Measurements from ENCODE around the gene KRT74.

The KRT74 gene

DNA sequence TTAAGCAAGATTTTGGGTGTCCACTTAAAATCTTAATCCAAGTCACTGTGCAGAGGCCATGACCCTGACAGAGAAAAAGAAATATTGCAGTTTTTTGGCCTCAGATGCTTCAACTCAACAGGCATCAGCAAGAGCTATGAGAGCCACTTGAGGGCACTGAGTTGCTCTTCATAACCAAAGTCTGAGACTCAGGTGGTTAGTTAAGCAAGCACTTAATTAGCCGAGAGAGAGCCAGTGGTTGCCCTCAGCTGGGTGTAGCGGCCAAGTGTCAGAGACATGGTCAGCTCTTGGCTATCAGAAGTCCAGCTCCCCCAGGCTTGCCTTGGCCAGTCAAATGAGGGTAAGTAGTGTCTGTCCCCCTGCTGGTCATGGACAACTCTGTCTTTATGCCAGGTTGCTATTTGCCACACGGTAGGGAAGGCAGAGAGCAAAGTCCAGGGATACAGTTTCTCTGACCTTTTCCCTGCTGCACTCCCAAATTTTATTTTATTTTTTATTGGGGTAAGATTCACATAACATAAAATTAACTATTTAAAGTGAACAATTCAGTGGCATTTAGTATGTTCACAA lies 11.7 kb downstream of the KRT74 start:
- DNase-seq = no peak
- Histone ChIP-seq H3K4me3 (ENCODE audit: insufficient read depth, low read depth, low read length, poor library complexity, severe bottlenecking) (no peak overlapping the region), H3K27me3 (replicated peaks; ENCODE audit: control insufficient read depth, insufficient read depth, low read length, poor library complexity, severe bottlenecking) (no peaks in the 10 kb centered on the region), H3K9me3 (ENCODE audit: control insufficient read depth, low read length) (no peaks in the 10 kb centered on the region), H3K36me3 (ENCODE audit: control insufficient read depth, insufficient read depth, low read length) (no peaks in the 10 kb centered on the region), H3K27ac (ENCODE audit: insufficient read depth, low read length, poor library complexity, severe bottlenecking) (no peak overlapping the region), H3K4me1 (ENCODE audit: control insufficient read depth, insufficient read depth, low read length, poor library complexity, severe bottlenecking) (no peaks in the 10 kb centered on the region)

DNA sequence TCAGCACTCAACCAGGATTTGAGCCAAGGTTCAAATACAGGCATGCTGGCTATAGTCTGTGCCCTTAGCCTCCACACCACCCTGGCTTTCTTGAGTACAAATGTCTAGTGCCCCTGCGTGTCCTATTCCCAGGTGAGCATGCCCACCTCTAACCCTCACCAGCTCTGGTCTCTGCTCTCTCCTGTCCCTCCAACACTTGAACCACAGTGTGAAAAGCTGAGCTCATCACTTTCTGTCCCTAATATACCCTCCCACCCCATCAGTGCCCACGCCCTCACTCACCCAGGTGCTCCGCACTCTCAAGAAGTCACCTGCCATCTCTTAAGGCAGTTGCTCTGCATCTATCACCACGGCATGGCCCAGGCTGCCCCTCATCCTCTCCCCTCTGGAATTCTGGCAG lies 13.7 kb downstream of the KRT74 start:
- Histone ChIP-seq H3K36me3 (ENCODE audit: control insufficient read depth, insufficient read depth, low read length) (no peaks in the 10 kb centered on the region), H3K27ac (ENCODE audit: insufficient read depth, low read length, poor library complexity, severe bottlenecking) (no peak overlapping the region), H3K27me3 (replicated peaks; ENCODE audit: control insufficient read depth, insufficient read depth, low read length, poor library complexity, severe bottlenecking) (no peaks in the 10 kb centered on the region), H3K4me3 (ENCODE audit: insufficient read depth, low read depth, low read length, poor library complexity, severe bottlenecking) (no peak overlapping the region), H3K9me3 (ENCODE audit: control insufficient read depth, low read length) (no peaks in the 10 kb centered on the region), H3K4me1 (ENCODE audit: control insufficient read depth, insufficient read depth, low read length, poor library complexity, severe bottlenecking) (no peaks in the 10 kb centered on the region)
- DNase-seq = no peak

DNA sequence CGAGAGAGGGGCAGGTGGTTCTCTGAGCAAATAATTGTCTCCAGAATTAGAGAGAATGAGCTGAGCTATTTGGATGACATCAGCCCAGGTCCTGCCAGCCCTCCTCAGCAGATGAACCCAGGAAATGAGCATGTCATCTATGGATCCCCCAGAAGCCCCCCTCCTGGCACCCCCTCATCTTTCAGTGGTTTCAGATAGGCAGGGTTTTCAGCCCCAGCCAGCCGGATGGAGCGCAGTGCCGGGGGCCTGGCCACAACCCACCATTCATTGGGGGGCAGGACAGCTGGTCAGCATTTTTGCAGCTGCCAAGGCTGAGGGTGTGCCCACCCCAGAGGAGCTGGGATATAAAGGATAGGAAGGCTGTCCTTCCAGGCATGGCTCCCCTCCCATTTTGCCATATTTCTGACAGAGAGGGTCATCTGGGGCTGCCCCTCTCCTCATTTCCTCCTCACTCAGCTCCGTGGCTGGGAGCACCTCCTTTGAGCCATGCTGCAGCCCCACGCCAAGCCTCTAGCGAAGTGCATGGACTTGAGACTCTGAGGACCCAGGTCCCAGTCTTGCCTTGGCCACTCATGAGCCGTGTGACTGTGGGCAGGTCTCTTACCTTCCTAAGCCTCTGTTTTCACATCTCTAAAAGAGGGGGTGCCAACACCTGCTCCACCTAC lies 14.7 kb downstream of the KRT74 start:
- no peak overlapping the region for H3K27ac ChIP-seq (ENCODE audit: insufficient read depth, low read length, poor library complexity, severe bottlenecking)
- DNase-seq = no peak

GRCh38 chr12:52557476-52557875 lies 16.2 kb downstream of the KRT74 start:
- H3K27me3 ChIP-seq (replicated peaks; ENCODE audit: control insufficient read depth, insufficient read depth, low read length, poor library complexity, severe bottlenecking) = no peaks in the 10 kb centered on the region
- H3K27ac ChIP-seq (ENCODE audit: insufficient read depth, low read length, poor library complexity, severe bottlenecking) = no peak overlapping the region

More for the DNA sequence above, 14.7 kb downstream of the KRT74 start:
- Histone ChIP-seq H3K9me3 (ENCODE audit: control insufficient read depth, low read length) (no peaks in the 10 kb centered on the region), H3K27me3 (replicated peaks; ENCODE audit: control insufficient read depth, insufficient read depth, low read length, poor library complexity, severe bottlenecking) (no peaks in the 10 kb centered on the region), H3K36me3 (ENCODE audit: control insufficient read depth, insufficient read depth, low read length) (no peaks in the 10 kb centered on the region), H3K4me3 (ENCODE audit: insufficient read depth, low read depth, low read length, poor library complexity, severe bottlenecking) (no peak overlapping the region), H3K4me1 (ENCODE audit: control insufficient read depth, insufficient read depth, low read length, poor library complexity, severe bottlenecking) (no peaks in the 10 kb centered on the region)

DNA sequence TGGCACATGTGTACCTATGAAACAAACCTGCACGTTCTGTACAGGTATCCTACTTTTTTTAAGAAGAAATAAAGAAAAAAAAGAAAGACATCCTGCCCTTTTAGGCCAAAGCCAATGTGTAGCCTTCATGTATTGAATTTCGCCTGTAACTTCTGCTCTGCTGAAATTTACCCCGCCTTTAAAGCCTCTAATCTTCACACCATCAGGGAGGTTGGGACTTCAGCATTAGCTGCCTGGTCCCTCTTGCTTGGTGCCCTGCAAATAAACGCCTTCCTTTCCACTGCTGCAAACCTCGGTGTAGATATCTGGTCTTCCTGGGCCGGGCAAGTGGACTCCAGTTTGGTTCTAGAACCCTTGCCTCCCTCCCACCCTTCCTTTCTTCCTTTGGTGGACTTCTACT lies 18.1 kb downstream of the KRT74 start:
- no peaks in the 10 kb centered on the region for H3K4me1 ChIP-seq (ENCODE audit: control insufficient read depth, insufficient read depth, low read length, poor library complexity, severe bottlenecking)
- no peaks in the 10 kb centered on the region for H3K36me3 ChIP-seq (ENCODE audit: control insufficient read depth, insufficient read depth, low read length)
- no peak overlapping the region for H3K4me3 ChIP-seq (ENCODE audit: insufficient read depth, low read depth, low read length, poor library complexity, severe bottlenecking)
- no peak overlapping the region for H3K27ac ChIP-seq (ENCODE audit: insufficient read depth, low read length, poor library complexity, severe bottlenecking)
- H3K9me3 ChIP-seq (ENCODE audit: control insufficient read depth, low read length) = no peaks in the 10 kb centered on the region
- no peaks in the 10 kb centered on the region for H3K27me3 ChIP-seq (replicated peaks; ENCODE audit: control insufficient read depth, insufficient read depth, low read length, poor library complexity, severe bottlenecking)
- no peak for DNase-seq

More at GRCh38 chr12:52557476-52557875, 16.2 kb downstream of the KRT74 start:
- H3K4me3 ChIP-seq (ENCODE audit: insufficient read depth, low read depth, low read length, poor library complexity, severe bottlenecking) = no peak overlapping the region
- no peaks in the 10 kb centered on the region for H3K4me1 ChIP-seq (ENCODE audit: control insufficient read depth, insufficient read depth, low read length, poor library complexity, severe bottlenecking)
- H3K9me3 ChIP-seq (ENCODE audit: control insufficient read depth, low read length) = no peaks in the 10 kb centered on the region
- no peak for DNase-seq
- H3K36me3 ChIP-seq (ENCODE audit: control insufficient read depth, insufficient read depth, low read length) = no peaks in the 10 kb centered on the region

DNA sequence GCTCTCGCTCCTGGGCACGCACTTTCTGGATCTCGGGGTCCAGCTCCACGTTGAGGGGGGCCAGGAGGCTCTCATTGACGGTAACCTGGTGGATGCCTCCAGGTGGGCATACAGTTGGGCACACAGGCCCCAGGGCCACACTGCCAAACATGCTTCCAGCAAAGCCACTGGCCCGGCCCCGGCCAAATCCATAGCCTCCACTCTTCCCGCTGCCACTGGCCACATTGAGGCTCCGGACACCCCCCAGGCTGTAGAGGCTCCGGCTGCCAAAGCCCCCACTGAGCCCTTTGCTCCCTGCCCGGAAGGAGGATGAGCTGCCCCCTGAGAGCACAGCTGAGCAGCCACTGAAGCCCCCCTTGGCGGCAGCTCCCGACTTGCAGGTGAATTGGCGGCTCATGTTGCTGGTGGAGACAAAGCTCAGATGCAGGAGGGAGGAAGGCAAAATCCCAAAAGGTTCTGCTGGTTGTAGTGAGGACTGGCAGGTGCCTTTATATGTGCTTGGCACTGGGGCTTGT lies 20.9 kb downstream of the KRT74 start, which contains the start of gene KRT71:
KRT71 (minus strand) TSS at position 465 of the 515 bp plus-strand sequence; CDS start at position 397, 68 bp downstream.
- Histone ChIP-seq H3K27me3 (replicated peaks; ENCODE audit: control insufficient read depth, insufficient read depth, low read length, poor library complexity, severe bottlenecking) (no peaks in the 10 kb centered on the region), H3K27ac (ENCODE audit: insufficient read depth, low read length, poor library complexity, severe bottlenecking) (no peak within 1 kb of the TSS), H3K4me1 (ENCODE audit: control insufficient read depth, insufficient read depth, low read length, poor library complexity, severe bottlenecking) (no peaks in the 10 kb centered on the region), H3K9me3 (ENCODE audit: control insufficient read depth, low read length) (no peaks in the 10 kb centered on the region), H3K4me3 (ENCODE audit: insufficient read depth, low read depth, low read length, poor library complexity, severe bottlenecking) (no peak within 1 kb of the TSS), H3K36me3 (ENCODE audit: control insufficient read depth, insufficient read depth, low read length) (no peaks in the 10 kb centered on the region)
- no peak for DNase-seq

DNA sequence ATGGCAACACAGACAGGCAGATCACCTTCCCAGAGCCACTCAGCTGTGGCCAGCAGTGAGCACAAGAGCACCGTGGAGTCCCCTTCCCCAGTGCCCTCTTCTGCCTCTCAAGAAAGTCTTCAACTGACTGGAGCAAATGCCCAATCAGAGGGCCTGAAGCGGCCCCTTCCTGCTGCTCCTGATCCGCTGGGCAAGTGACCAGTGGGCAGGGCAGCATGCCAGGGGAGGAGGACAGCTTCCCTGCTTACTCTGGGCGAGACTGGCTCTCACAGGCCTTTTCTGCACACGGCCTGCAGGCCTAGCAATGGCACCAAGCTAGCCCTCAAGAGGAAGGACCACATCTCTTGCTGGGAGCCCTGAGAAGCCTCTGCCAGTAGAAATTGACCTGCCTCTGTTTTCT lies 21.6 kb downstream of the KRT74 start:
- H3K36me3 ChIP-seq (ENCODE audit: control insufficient read depth, insufficient read depth, low read length) = no peaks in the 10 kb centered on the region
- H3K9me3 ChIP-seq (ENCODE audit: control insufficient read depth, low read length) = no peaks in the 10 kb centered on the region
- H3K4me1 ChIP-seq (ENCODE audit: control insufficient read depth, insufficient read depth, low read length, poor library complexity, severe bottlenecking) = no peaks in the 10 kb centered on the region
- no peak for DNase-seq
- no peak overlapping the region for H3K27ac ChIP-seq (ENCODE audit: insufficient read depth, low read length, poor library complexity, severe bottlenecking)
- no peaks in the 10 kb centered on the region for H3K27me3 ChIP-seq (replicated peaks; ENCODE audit: control insufficient read depth, insufficient read depth, low read length, poor library complexity, severe bottlenecking)
- no peak overlapping the region for H3K4me3 ChIP-seq (ENCODE audit: insufficient read depth, low read depth, low read length, poor library complexity, severe bottlenecking)

DNA sequence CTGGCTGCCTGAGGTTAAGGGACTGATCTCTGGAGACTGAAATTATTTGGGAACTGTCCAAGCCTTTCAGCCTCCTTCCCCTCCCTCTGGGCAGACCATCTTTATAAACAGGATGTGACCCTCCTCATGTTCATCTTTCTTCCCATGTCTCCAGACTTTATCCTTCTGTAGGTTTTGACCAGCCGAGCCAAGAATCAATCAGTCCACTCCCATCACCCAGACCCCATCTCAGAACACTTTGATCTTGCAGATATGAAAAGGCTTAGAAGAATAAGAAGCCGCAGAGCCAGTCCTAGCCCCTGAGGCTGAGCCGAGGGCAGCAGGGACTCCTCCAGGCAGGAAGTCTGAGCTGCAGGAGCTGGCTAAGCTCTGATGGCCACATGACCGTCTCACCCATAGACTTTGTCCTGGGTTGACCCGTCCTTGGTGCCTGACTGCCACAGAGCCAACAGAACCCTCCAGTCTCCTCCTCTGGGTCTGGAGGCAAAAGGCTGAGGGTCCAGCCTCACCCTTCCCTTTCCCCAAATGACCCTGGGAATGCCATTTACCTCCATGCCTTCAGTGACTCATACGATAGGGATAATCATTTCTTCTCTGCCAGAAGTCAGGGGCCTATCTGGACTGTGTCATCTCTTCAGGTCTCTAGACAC lies 22.3 kb downstream of the KRT74 start:
- Histone ChIP-seq H3K27me3 (replicated peaks; ENCODE audit: control insufficient read depth, insufficient read depth, low read length, poor library complexity, severe bottlenecking) (no peaks in the 10 kb centered on the region), H3K36me3 (ENCODE audit: control insufficient read depth, insufficient read depth, low read length) (no peaks in the 10 kb centered on the region), H3K4me1 (ENCODE audit: control insufficient read depth, insufficient read depth, low read length, poor library complexity, severe bottlenecking) (no peaks in the 10 kb centered on the region), H3K4me3 (ENCODE audit: insufficient read depth, low read depth, low read length, poor library complexity, severe bottlenecking) (no peak overlapping the region), H3K9me3 (ENCODE audit: control insufficient read depth, low read length) (no peaks in the 10 kb centered on the region), H3K27ac (ENCODE audit: insufficient read depth, low read length, poor library complexity, severe bottlenecking) (no peak overlapping the region)
- DNase-seq = no peak

- no peak overlapping the region for H3K4me3 ChIP-seq (ENCODE audit: insufficient read depth, low read depth, low read length, poor library complexity, severe bottlenecking)
- no peaks in the 10 kb centered on the region for H3K4me1 ChIP-seq (ENCODE audit: control insufficient read depth, insufficient read depth, low read length, poor library complexity, severe bottlenecking)
- no peaks in the 10 kb centered on the region for H3K9me3 ChIP-seq (ENCODE audit: control insufficient read depth, low read length)
- DNase-seq = no peak
- H3K27ac ChIP-seq (ENCODE audit: insufficient read depth, low read length, poor library complexity, severe bottlenecking) = no peak overlapping the region
- H3K27me3 ChIP-seq (replicated peaks; ENCODE audit: control insufficient read depth, insufficient read depth, low read length, poor library complexity, severe bottlenecking) = no peaks in the 10 kb centered on the region
- no peaks in the 10 kb centered on the region for H3K36me3 ChIP-seq (ENCODE audit: control insufficient read depth, insufficient read depth, low read length)
Observed at GRCh38 chr12:52546126-52546525, 27.5 kb downstream of the KRT74 start.

Measured in effector memory CD4-positive, alpha-beta T cell (primary cell).